C4-2B (cell line): ENCODE data around the gene KLHL35.
A peak's percentile ranks its signal among the peaks of the same experiment; 100 is the strongest.

ENCODE experiments used
- H3K27ac ChIP-seq: fragments of 450-650 bp; 2 replicates; pipeline ENCODE4 v1.5.1; 2017
- CTCF ChIP-seq: fragments of 450-650 bp; conservative IDR thresholded peaks from 2 replicates; pipeline ENCODE4 v1.5.1; 2017; ENCODE audit warnings: mild to moderate bottlenecking
- ZFX ChIP-seq: fragments of 450-650 bp; IDR thresholded peaks from 2 replicates; pipeline ENCODE4 v1.6.1; 2017

Gene KLHL35

GRCh38 chr11:75408957-75409219, 24.1 kb downstream of the KLHL35 start:
- no peak for TF ChIP-seq CTCF
- TF ChIP-seq ZFX, result no peak
- H3K27ac ChIP-seq, result no peak overlapping the region

- no peak overlapping the region for H3K27ac ChIP-seq
Measured at GRCh38 chr11:75406338-75406777, 26.6 kb downstream of the KLHL35 start.

GRCh38 chr11:75403983-75404658, 28.9 kb downstream of the KLHL35 start:
- no peak for TF ChIP-seq ZFX
- TF ChIP-seq CTCF, result no peak
- no peak overlapping the region for H3K27ac ChIP-seq

More at GRCh38 chr11:75406338-75406777, 26.6 kb downstream of the KLHL35 start:
- no peak for TF ChIP-seq CTCF
- TF ChIP-seq ZFX, result no peak

- H3K27ac ChIP-seq, result no peak overlapping the region; the same call in 1 of the 2 replicates
Measured at GRCh38 chr11:75403037-75403436, 30.0 kb downstream of the KLHL35 start.

GRCh38 chr11:75402002-75402773, 30.8 kb downstream of the KLHL35 start:
- peak overlapping the region; percentile 95; the same call in 1 of the 2 replicates for H3K27ac ChIP-seq
- TF ChIP-seq ZFX (no peak), CTCF (peak; percentile 5; the same call in 1 of the 2 replicates)

More at GRCh38 chr11:75403037-75403436, 30.0 kb downstream of the KLHL35 start:
- TF ChIP-seq ZFX (no peak), CTCF (no peak)

- H3K27ac ChIP-seq, result peak overlapping the region; percentile 95
- TF ChIP-seq CTCF, result no peak; the same call in 1 of the 2 replicates
Measured at GRCh38 chr11:75400146-75400865, 32.7 kb downstream of the KLHL35 start.
